CD4-positive, alpha-beta T cell treated with Interleukin-12 subunit alpha and Interleukin-12 subunit beta, for 1 hour (primary cell): ENCODE results near the gene STK4.
"Not testable (repeated sequence)": the region's sequence is repeated elsewhere in the genome, so short reads cannot be mapped to it uniquely, and the experiment has no call there.

Experiments used
- DNase-seq: peaks from one replicate; pipeline ENCODE4 v3.0.0-alpha.2; 2020

Gene STK4

DNA sequence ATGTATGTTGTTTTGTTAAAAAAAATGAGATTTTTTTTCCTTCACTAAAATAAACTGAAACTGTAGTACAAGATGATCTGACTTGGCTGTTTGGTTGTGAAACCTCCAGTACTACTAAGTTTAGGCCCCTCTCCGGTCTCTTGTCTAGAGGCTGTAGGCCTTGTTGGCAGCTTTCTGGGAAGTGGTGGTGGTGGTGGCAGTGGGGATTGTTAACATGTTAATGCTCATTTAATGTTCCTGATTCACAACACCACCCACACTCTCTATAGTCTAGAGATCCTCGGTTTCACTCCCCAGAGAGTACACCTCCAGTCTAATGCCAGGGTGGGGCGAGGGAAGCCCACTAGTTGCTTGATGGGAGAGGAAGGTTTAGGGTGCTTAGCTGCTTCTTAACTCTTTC lies 24.1 kb downstream of the STK4 start:
- DNase-seq, result peak; percentile 33

DNA sequence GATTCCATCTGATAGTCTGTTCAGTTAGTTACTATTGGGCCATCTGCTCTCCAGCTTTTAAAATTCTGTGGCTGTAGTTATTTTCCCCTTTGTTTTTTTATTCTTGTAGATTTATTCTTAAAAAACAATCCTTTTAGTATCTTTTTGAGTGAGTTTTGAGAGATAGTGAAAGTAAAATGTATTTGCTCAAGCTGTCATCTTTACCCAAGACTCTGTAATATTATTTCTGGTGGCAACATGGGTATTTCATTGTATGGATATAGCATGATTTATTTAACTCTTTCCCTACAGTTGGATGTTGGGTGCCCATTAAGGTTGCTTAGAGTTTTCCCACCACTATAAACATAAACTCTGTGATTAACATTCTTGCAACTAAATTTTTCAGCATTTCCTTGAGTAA lies 24.6 kb downstream of the STK4 start:
- DNase-seq, result no peak

DNA sequence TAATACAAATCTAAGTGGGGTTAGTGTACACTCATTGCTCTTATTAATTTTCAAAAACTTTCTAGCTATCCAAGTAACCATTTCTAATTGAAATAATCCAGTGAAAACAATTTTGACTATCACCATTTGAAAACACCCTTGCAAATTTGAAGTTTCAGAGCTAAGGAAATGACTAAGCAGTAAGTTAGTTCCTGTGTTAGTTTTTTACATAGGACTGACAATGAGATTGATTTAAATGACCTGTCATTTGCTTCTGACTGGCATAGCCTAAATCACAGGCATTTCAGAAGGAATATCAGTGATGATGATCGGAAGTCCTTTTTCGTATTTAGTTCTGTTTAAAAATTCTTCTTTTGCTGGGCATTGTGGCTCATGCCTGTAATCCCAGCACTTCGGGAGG lies 27.0 kb downstream of the STK4 start:
- DNase-seq, result peak; percentile 28

DNA sequence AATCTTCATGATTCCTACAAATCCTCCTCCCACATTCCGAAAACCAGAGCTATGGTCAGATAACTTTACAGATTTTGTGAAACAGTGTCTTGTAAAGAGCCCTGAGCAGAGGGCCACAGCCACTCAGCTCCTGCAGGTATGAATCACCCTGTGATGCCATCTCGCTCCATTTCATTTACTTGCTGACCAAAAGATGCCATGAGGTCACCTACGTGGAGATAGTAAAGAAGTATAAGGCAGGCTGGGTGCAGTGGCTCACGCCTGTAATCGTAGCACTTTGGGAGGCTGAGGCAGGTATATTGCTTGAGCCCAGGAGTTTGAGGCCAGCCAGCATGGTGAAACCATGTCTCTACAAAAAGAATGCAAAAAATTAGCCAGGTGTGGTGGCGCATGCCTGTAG lies 30.9 kb downstream of the STK4 start:
- DNase-seq, result no peak

DNA sequence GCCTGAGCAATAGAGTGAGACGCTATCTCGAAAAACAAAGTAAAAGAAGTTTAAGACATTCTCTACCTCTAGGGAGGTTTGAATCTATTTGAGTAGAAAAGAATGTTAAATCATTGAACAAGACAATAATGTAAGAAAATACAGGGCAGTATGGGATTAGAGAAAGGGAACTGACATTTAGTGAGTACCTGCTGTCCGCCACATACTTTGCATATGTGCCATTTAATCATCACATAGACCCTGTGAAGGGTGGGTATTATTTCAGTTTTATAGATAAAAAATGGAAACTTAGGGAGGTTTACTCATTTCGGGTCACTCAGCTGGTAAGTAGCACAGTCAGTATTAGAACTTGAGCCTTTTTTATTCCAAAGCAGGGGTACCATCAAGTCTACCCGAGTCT lies 31.4 kb downstream of the STK4 start:
- no peak for DNase-seq

DNA sequence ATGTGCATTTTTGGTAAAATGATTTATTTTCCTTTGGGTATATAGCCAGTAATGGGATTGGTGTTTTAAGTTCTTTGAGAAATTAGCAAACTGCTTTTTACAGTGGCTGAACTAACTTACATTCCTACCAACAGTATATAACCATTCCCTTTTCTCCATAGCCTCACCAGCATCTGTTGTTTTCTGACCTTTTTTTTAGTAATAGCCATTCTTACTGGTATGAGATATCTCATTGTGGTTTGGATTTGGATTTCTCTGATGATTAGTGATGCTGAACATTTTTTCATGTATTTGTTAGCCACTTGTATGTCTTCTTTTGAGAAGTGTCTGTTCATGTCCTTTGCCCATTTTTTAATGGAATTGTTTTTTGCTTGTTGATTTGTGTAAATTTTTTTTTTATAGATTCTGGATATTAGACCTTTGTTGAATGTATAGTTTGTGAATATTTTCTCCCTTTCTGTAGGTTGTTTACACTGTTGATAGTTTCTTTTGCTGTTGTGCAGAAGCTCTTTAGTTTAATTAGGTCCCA lies 42.3 kb downstream of the STK4 start:
- DNase-seq, result no peak

DNA sequence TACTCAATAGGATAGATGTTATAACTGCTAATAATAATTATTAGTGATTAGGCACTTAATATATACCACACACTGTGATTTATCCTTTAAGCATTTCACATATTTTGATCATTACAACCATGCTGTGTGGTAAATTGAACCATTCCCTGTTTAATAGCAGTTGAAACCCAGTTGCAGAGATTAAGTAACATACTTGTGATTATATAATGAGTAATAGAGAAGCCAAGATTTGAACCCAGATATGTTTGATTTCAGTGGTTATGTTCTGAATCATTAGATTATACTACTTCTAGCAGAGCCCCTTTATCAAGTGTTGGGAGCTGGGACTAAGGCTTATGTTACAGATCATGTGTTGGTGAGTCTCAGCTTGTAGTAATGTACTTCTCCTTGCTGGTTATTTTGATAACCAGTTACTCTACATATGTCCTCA lies 44.1 kb downstream of the STK4 start:
- no peak for DNase-seq

DNA sequence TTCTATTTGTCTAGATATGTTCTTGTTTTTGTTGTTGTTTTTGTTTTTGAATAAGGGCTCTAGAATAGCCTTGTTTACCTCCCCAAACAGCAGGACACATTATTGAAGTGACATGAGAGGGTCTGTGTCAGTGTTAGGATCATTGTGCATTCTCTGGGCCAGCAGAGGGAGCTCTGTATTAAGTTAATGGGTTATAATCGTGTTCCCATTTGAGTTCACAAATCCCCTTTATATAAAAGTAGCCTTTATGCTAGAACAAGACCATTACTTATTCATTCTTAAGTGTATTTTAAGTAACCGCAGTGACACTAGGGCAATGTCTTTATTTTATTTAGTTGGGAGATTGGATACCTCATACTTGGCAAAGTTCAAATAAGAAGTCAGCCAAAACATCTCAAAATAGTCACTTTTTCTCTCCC lies 44.8 kb downstream of the STK4 start:
- DNase-seq, result peak; percentile 66

DNA sequence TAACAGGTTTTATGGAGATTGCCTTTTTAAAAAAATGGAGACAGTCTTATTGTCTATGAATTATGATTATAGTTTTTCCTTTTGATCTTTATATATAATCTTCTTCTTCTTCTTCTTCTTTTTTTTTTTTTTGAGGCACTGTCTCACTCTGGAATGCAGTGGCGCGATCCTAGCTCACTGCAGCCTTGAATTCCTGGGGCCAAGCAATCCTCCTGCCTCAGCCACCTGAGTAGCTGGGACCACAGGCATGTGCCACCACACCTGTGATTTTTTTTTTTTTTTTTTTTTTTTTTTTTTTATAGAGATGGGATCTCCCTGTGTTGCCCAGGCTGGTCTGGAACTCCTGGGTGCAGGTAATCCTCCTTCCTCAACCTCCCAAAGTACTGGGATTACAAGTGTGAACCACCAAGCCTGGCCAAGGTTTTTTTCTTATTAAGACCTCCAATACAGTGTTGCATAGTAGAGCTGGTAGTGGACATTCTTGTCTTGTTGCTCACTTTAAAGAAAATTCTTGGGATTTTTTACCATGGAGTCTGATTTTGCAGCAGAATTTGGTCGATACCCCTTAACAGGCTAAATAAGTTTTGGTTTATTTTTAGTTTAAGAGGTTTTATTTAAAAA lies 46.5 kb downstream of the STK4 start:
- no peak for DNase-seq

DNA sequence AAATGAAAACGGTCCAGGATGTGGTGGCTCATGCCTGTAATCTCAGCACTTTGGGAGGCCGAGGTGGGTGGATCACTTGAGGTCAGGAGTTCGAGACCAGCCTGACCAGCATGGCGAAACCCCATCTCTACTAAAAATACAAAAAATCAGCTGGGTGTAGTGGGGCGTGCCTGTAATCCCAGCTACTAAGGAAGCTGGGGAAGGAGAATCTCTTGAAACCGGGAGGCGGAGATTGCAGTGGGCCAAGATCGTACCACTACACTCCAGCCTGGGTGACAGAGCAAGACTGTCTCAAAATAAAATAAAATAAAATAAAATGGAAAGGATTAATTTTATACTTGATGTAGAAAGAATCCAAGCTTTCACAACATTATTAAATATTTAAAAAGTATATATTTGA lies 47.8 kb downstream of the STK4 start:
- not testable (repeated sequence) for DNase-seq

DNA sequence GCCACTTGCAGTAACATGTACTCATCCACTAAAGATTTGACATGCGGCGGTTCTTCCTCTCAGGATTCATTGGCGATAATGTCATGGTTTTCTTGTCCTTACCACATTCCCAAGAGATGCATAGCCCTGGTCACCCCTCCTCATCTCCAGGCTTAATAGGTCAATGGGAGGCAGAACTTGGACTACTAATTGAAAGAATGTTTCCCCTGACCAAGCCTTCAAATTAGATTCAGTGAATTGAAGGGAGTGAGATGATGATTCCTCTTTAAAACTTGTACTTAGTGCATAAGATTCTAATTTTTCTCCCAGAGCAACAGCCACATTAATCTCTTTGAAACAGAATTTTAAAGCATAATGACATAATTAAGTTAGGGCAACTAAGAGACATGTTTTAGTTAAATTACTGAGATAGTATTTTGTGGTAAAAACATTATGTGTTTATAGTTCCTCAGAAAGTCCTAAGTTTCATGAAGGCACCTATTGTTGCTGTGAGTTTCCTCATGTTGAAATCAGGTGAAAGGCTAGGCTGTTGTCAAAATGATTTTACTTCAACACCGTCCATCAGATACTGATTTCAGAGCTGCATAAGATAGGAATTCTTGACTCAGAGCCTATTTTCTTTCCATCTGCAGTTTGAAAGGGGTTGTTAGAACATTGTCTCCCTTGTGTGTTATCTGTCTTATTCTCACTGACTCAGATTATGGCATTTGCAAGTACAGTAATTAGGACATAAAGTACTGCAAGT lies 48.5 kb downstream of the STK4 start:
- no peak for DNase-seq

DNA sequence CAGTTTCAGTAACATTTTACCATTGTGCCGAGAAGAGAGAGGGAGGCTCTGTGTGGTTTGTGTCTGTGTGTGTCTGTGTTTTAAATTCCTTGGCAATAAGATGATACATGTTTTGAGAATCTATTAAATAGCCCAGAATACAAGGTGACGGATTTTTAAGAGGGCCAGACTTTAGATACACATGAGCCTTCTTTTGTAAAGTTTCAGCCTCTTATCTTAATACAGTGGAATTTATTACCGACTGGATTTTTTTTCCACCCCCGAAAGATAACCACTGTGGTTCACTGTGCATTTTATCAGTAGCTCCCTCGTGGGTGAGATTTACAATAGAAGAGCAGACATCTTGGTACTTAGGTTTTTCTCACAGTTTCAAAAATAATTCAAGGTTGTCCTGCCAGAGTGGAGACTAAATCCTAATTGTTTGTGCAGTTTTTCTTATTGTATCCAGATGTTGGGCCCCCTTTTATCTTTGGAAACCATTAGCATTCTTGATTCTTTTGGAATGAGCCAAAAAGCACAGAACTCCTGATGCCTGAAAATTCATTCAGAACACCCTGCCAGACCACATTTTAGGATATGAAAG lies 49.9 kb downstream of the STK4 start:
- DNase-seq, result no peak

DNA sequence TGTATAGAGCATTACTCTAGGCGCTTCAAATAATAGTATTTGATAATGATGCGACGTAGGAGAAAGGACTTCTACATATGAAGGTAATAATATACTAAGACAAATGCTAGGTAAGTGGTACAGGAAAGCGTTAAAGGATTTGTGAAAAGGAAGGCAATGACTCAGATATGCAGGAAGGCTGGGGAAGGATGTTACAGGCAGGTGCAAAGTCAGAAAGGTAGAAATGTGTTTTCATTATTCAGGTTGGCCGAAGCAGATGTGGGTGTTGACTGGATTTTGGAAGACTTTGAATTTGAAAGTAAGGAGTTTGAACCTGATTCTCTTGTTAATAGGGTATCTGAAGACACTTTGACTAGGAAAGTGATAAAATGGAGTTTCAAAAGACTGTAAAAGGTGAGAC lies 51.0 kb downstream of the STK4 start:
- no peak for DNase-seq

DNA sequence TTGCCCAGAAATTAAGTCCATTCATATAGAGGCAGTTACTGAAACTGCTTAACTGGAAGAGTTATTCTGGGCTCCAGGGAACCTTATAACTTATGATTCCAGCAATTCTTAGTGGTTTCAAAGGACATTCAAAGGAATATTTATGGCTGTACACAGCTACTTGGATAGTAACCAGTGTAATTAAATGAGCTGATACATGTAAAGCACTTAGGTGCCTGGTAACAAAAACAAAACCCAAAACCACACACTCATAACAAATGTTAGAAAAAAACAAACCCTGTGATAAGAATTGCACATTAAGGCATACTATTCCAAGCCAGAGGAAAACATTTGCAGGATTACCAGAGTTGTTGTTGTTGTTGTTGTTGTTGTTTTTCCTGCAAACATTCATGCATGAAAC lies 51.5 kb downstream of the STK4 start:
- DNase-seq, result no peak

DNA sequence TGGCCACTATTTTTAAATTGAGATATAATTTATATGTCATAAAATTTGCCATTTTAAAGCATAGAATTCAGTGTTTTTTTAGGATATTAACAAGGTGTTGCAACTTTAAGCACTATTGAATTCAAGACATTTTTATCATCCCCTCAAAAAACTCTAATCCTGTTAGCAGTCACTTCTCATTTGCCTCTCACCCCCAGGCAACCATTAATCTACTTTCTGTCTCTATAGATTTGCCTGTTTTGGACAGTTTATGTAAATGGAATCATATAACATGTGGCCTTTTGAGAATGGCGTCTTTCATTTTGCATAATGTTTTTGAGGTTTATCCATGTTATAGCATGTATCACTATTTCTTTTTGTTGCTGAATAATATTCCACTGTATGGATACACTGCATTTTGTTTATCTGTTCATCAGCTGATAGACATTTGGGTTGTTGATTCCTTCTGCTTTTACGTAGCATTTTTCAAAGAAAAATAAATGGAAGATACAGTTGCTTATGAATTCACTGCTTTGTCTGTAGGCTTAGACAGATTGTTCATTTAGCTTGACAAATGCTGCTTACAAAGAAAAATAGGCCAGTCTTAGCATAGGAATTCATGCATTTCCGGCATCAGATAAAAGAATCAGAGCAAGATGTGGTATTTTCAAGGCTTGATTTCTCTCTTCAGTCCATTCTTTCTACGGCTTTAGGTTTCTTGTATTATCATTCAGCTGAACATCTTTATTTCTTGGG lies 52.9 kb downstream of the STK4 start:
- DNase-seq, result no peak

DNA sequence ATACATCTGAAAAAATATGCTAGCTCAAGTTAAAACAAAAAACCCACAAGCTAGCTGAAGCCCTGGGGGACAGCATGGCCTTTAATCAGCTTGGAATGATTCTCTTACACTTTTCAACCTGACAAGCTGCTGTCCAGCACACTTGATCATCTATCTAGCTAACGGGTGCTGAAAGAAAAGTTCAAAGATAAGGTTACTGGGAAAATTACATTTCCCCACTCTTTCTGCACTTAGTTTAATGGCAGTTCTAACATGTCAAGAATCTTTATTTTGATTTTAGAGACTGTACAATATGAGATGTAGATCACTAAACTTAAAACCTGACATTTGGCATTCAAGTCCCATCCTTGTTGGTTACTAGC lies 53.4 kb downstream of the STK4 start:
- DNase-seq, result no peak

DNA sequence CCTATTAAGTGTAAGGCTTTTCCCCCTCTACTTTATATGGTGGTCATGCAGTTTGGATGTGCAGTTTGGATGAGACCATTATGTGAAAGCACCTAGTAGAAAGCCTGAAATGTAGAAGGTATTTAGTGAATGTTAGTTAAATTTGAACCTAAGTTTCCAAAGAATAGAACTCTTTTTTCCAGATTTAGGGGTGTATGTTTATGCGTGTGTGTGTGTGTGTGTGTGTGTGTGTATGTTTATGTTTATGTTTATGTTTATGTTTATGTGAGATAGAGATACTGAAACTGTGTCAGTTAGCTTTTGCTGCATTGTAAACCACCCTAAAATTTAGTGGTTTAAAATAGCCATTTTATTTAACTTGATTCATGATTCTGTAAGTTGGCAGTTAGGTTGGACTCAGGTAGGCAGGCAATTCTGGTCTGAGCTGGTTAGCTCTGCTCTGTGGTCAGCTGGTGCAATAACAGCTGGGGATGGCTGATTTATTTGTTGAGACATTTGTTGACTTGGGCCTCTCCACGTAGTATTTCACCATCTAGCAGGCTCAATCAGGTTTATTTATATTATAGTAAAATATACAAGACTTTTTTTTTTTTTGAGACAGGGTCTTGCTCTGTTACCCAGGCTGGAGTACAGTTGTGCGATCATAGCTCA lies 54.0 kb downstream of the STK4 start:
- no peak for DNase-seq

DNA sequence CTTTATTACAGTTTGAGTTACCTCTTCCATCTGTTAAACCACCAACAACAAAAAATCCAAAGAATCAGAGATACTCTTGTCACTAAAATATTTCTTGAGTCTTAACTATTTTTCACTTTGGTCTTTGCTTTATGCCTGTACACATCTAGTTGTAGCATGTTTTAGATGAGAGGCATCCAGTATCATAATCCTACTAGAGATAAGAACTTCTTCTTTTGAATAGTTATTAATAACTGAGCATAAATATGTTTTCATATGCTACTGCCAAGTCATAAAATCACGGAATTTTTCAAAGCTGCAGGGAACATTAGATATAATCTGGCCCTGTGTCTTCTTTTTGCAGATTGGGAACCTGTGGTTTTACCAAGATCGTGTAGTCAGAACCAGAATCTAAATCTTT lies 55.3 kb downstream of the STK4 start:
- DNase-seq, result no peak

DNA sequence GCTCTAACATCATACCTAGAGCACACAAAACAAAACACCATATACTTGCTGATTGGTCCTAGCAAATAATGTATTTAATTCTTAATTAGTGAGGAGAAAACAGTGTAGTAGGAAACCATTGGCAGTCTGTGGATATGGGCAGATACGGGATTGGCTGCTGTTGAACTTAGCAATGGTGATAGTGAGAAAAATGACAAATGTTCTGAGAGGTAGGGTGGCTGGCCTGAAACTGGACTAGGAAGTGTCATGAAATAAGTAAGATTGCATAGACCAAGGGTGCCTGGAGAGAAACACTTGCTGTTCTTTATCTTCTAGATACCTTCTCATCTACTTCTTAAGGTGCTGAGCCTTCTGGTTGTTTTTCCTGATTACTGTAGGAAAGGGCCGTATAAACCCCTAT lies 56.8 kb downstream of the STK4 start:
- DNase-seq, result not testable (repeated sequence)

DNA sequence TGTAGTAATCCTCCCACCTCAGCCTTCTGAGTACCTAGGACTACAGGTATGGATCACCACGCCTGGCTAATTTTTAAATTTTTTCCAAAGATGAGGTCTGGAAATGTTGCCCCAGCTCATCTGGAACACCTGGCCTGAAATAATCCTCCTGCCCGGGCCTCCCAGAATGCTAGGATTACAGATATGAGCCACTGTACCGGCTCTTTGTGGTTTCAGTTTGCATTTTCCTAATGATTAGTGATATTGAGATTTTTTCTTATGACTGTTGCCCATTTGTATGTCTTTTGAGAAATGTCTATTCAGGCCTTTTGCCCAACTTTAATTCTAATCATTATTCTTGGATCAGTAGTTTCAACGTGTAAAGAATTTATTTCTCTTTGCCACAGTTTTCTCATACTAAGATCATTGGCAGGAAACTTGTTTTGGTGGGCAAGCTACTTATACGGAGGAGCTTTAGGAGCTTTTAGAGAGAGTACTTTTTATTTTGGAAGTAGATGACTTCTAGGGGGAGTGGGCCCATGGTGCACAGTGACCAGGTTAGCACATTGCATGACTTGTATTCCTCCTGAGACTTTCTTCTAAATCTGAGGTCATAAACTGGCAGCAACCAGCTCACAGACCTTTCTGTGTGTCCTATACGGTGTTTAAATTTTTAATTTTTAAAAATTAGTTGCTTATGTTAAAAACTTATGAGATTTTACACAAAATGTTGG lies 62.3 kb downstream of the STK4 start:
- no peak for DNase-seq

DNA sequence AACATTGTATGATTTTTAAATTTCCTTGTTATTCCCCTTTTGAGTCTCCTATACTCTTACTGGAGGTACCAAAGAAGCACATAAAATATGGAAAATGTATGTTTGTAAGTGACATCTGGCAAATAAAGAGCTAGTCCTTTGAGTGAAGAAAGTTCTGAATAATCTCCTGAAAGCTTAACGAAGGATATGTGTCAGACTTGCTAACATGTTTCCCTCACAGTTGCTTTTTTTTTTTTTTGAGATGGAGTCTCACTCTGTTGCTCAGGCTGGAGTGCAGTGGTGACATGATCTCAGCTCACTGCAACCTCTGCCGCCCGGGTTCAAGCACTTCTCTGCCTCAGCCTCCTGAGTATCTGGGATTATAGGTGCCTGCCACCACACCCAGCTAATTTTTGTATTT lies 63.6 kb downstream of the STK4 start:
- DNase-seq, result no peak

DNA sequence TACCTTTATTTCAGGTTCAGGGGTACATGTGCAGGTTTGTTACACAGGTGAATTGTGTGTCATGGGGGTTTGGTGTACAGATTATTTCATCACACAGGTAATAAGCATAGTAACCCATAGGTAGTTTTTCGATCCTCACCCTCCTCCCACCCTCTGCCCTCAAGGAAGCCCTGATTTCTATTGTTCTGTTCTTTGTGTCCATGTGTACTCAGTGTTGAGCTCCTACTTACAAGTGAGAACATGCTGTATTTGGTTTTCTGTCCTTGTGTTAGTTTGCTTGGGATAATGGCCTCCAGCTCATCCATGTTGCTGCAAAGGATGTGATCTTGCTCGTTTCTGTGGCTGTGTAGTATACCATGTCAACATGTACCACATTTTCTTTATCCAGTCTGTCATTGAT lies 66.0 kb downstream of the STK4 start:
- no peak for DNase-seq
